Activated T-cell treated with anti-CD3 and anti-CD28 coated beads, Interleukin-2, amount 50 U/mL, for 72 hours (primary cell): ENCODE results near the gene KLRF1. TPM values are rescaled to one million over a fixed set of nuclear protein-coding genes. Genes with fewer than 3 reads are reported as not detected.

Experiments
- total RNA-seq, 2 donors: library from RNA; stranded (reverse); gene quantifications; one replicate each; pipeline ENCODE4 v1.2.3, GENCODE V29; 2022

The KLRF1 gene
- total RNA-seq, 2 donors from 2014 or later = 0.29 to 0.72 TPM

Other genes with a start within 250 kb of the KLRF1 start
- 1 to 10 TPM in 1 of 2 donors, under 1 TPM in 1; 0.89 to 3.0 TPM for gene KLRB1, start 219.6 kb upstream of the KLRF1 start, total RNA-seq
- 100 to 1,000 TPM; 269 to 293 TPM for gene CLEC2D, start 157.8 kb upstream of the KLRF1 start, total RNA-seq
- gene CLECL1, start 94.4 kb upstream of the KLRF1 start, total RNA-seq = 10 to 100 TPM; 11.5 to 13.8 TPM
- 100 to 1,000 TPM; 126 to 158 TPM for gene CD69, start 66.6 kb upstream of the KLRF1 start, total RNA-seq
- 10 to 100 TPM; 28.0 to 29.5 TPM for gene CLEC2B, start 41.9 kb downstream of the KLRF1 start, total RNA-seq
- not detected for gene KLRF2, start 54.0 kb downstream of the KLRF1 start, total RNA-seq
- gene CLEC2A, start 104.9 kb downstream of the KLRF1 start, total RNA-seq = not detected
- gene CLEC12A, start 143.9 kb downstream of the KLRF1 start, total RNA-seq = under 1 TPM in 1 of 2 donors, not detected in 1; 0.16 TPM
- gene CLEC1B, start 171.6 kb downstream of the KLRF1 start, total RNA-seq = not detected
- not detected for gene CLEC12B, start 183.1 kb downstream of the KLRF1 start, total RNA-seq
- not detected for gene CLEC9A, start 203.2 kb downstream of the KLRF1 start, total RNA-seq